BLaER1 (cell line): ENCODE results near the gene WSCD2.
A peak's percentile ranks its signal among the peaks of the same experiment; 100 is the strongest.

Experiments
- H3K27ac ChIP-seq: shearing (Covaris generic); formaldehyde crosslinking; 2 replicates; pipeline ENCODE4 v1.8.1; 2022
- H3K27me3 ChIP-seq: shearing (Covaris generic); formaldehyde crosslinking; 2 replicates; pipeline ENCODE4 v1.8.1; 2022
- H3K36me3 ChIP-seq: shearing (Covaris generic); formaldehyde crosslinking; 2 replicates; pipeline ENCODE4 v1.8.1; 2022
- H3K4me1 ChIP-seq: shearing (Covaris generic); formaldehyde crosslinking; 2 replicates; pipeline ENCODE4 v1.8.1; 2022
- H3K4me2 ChIP-seq: shearing (Covaris generic); formaldehyde crosslinking; 2 replicates; pipeline ENCODE4 v1.8.1; 2022
- H3K4me3 ChIP-seq: shearing (Covaris generic); formaldehyde crosslinking; 2 replicates; pipeline ENCODE4 v1.8.1; 2022
- H3K9ac ChIP-seq: shearing (Covaris generic); formaldehyde crosslinking; 2 replicates; pipeline ENCODE4 v1.8.1; 2022
- H3K9me3 ChIP-seq: shearing (Covaris generic); formaldehyde crosslinking; 2 replicates; pipeline ENCODE4 v1.8.1; 2022
- H4K20me1 ChIP-seq: shearing (Covaris generic); formaldehyde crosslinking; 2 replicates; pipeline ENCODE4 v1.8.1; 2022
- Cebpa-rat ChIP-seq: shearing (Covaris generic); IDR thresholded peaks from 2 replicates; pipeline ENCODE4 v1.8.1; 2022

The WSCD2 gene

GRCh38 chr12:108151533-108152169 is 22.6 kb downstream of the WSCD2 start:
- no peaks in the 10 kb centered on the region for H4K20me1 ChIP-seq
- no peak overlapping the region for H3K4me3 ChIP-seq
- peak overlapping the region; percentile 10; the same call in 1 of the 2 replicates for H3K4me2 ChIP-seq
- no peak overlapping the region for H3K27ac ChIP-seq
- no peak for TF ChIP-seq Cebpa-rat
- H3K27me3 ChIP-seq = no peaks in the 10 kb centered on the region
- peaks cover 7% of the 10 kb centered on the region for H3K4me1 ChIP-seq
- no peak overlapping the region for H3K9ac ChIP-seq
- no peaks in the 10 kb centered on the region for H3K9me3 ChIP-seq
- H3K36me3 ChIP-seq = no peaks in the 10 kb centered on the region

- Histone ChIP-seq H3K4me2 (peak overlapping the region; percentile 10; the same call in 1 of the 2 replicates), H3K9ac (no peak overlapping the region), H3K27me3 (no peaks in the 10 kb centered on the region), H3K4me1 (peaks cover 7% of the 10 kb centered on the region), H4K20me1 (no peaks in the 10 kb centered on the region), H3K9me3 (no peaks in the 10 kb centered on the region), H3K27ac (no peak overlapping the region), H3K36me3 (no peaks in the 10 kb centered on the region), H3K4me3 (no peak overlapping the region)
- no peak for TF ChIP-seq Cebpa-rat
Observed at GRCh38 chr12:108152170-108152538, 23.1 kb downstream of the WSCD2 start.

- Histone ChIP-seq H3K4me2 (no peak overlapping the region), H3K9ac (no peak overlapping the region), H4K20me1 (no peaks in the 10 kb centered on the region), H3K9me3 (no peaks in the 10 kb centered on the region), H3K36me3 (no peaks in the 10 kb centered on the region), H3K4me3 (no peak overlapping the region), H3K4me1 (peaks cover 5% of the 10 kb centered on the region), H3K27me3 (no peaks in the 10 kb centered on the region), H3K27ac (no peak overlapping the region)
- no peak for TF ChIP-seq Cebpa-rat
Observed at GRCh38 chr12:108156717-108157116, 27.6 kb downstream of the WSCD2 start.

GRCh38 chr12:108157870-108158459 is 28.9 kb downstream of the WSCD2 start:
- no peaks in the 10 kb centered on the region for H3K27me3 ChIP-seq
- no peak overlapping the region for H3K4me3 ChIP-seq
- no peaks in the 10 kb centered on the region for H3K4me1 ChIP-seq
- H3K9me3 ChIP-seq = no peaks in the 10 kb centered on the region
- H3K9ac ChIP-seq = no peak overlapping the region
- no peak overlapping the region for H3K4me2 ChIP-seq
- TF ChIP-seq Cebpa-rat = no peak
- H3K27ac ChIP-seq = no peak overlapping the region
- H4K20me1 ChIP-seq = no peaks in the 10 kb centered on the region
- no peaks in the 10 kb centered on the region for H3K36me3 ChIP-seq

- Histone ChIP-seq H3K27ac (no peak overlapping the region), H3K27me3 (no peaks in the 10 kb centered on the region), H3K4me2 (no peak overlapping the region), H3K4me3 (no peak overlapping the region), H3K9me3 (no peaks in the 10 kb centered on the region), H3K4me1 (no peaks in the 10 kb centered on the region), H4K20me1 (no peaks in the 10 kb centered on the region), H3K36me3 (no peaks in the 10 kb centered on the region), H3K9ac (no peak overlapping the region)
- TF ChIP-seq Cebpa-rat = no peak
Observed at GRCh38 chr12:108162207-108162606, 33.1 kb downstream of the WSCD2 start.

- Histone ChIP-seq H3K9me3 (no peaks in the 10 kb centered on the region), H3K27me3 (no peaks in the 10 kb centered on the region), H3K9ac (no peak overlapping the region), H3K36me3 (no peaks in the 10 kb centered on the region), H4K20me1 (no peaks in the 10 kb centered on the region), H3K4me3 (no peak overlapping the region), H3K27ac (no peak overlapping the region), H3K4me2 (no peak overlapping the region), H3K4me1 (no peaks in the 10 kb centered on the region)
- no peak for TF ChIP-seq Cebpa-rat
Observed at GRCh38 chr12:108166505-108166904, 37.4 kb downstream of the WSCD2 start.

- Histone ChIP-seq H3K4me1 (no peaks in the 10 kb centered on the region), H3K27me3 (no peaks in the 10 kb centered on the region), H3K4me2 (no peak overlapping the region), H3K27ac (no peak overlapping the region), H3K9me3 (no peaks in the 10 kb centered on the region), H3K4me3 (no peak overlapping the region), H4K20me1 (no peaks in the 10 kb centered on the region), H3K9ac (no peak overlapping the region), H3K36me3 (no peaks in the 10 kb centered on the region)
- no peak for TF ChIP-seq Cebpa-rat
Observed at GRCh38 chr12:108167974-108168373, 38.9 kb downstream of the WSCD2 start.

GRCh38 chr12:108169708-108170107 is 40.6 kb downstream of the WSCD2 start:
- Histone ChIP-seq H3K4me2 (no peak overlapping the region), H4K20me1 (no peaks in the 10 kb centered on the region), H3K36me3 (no peaks in the 10 kb centered on the region), H3K4me3 (no peak overlapping the region), H3K9me3 (no peaks in the 10 kb centered on the region), H3K27me3 (no peaks in the 10 kb centered on the region), H3K9ac (no peak overlapping the region), H3K27ac (no peak overlapping the region), H3K4me1 (no peaks in the 10 kb centered on the region)
- TF ChIP-seq Cebpa-rat = no peak

- no peak overlapping the region for H3K9ac ChIP-seq
- no peaks in the 10 kb centered on the region for H3K27me3 ChIP-seq
- no peaks in the 10 kb centered on the region for H4K20me1 ChIP-seq
- no peaks in the 10 kb centered on the region for H3K4me1 ChIP-seq
- H3K36me3 ChIP-seq = no peaks in the 10 kb centered on the region
- no peak overlapping the region for H3K27ac ChIP-seq
- H3K4me2 ChIP-seq = no peak overlapping the region
- TF ChIP-seq Cebpa-rat = no peak
- no peaks in the 10 kb centered on the region for H3K9me3 ChIP-seq
- H3K4me3 ChIP-seq = no peak overlapping the region
Observed at GRCh38 chr12:108170164-108170563, 41.1 kb downstream of the WSCD2 start.

GRCh38 chr12:108172033-108172432 is 42.9 kb downstream of the WSCD2 start:
- no peaks in the 10 kb centered on the region for H3K36me3 ChIP-seq
- H4K20me1 ChIP-seq = no peaks in the 10 kb centered on the region
- no peak for TF ChIP-seq Cebpa-rat
- no peak overlapping the region for H3K4me3 ChIP-seq
- no peak overlapping the region for H3K27ac ChIP-seq
- H3K4me2 ChIP-seq = no peak overlapping the region
- no peak overlapping the region for H3K9ac ChIP-seq
- H3K4me1 ChIP-seq = no peaks in the 10 kb centered on the region
- no peaks in the 10 kb centered on the region for H3K9me3 ChIP-seq
- no peaks in the 10 kb centered on the region for H3K27me3 ChIP-seq

GRCh38 chr12:108173160-108173559 is 44.1 kb downstream of the WSCD2 start:
- Histone ChIP-seq H3K9ac (no peak overlapping the region), H4K20me1 (no peaks in the 10 kb centered on the region), H3K9me3 (no peaks in the 10 kb centered on the region), H3K27me3 (no peaks in the 10 kb centered on the region), H3K4me1 (no peaks in the 10 kb centered on the region), H3K4me3 (no peak overlapping the region), H3K4me2 (no peak overlapping the region), H3K27ac (no peak overlapping the region), H3K36me3 (no peaks in the 10 kb centered on the region)
- TF ChIP-seq Cebpa-rat = no peak
